GM08714 (cell line): Measurements from ENCODE around the gene ADAMTS17.
"Not testable (repeated sequence)": the region's sequence is repeated elsewhere in the genome, so short reads cannot be mapped to it uniquely, and the experiment has no call there.

Experiments
- H3K4me3 ChIP-seq: fragments of 200-500 bp; sonication (Bioruptor generic); 2 replicates; pipeline ENCODE4 v1.5.1; 2014; ENCODE audit warnings: mild to moderate bottlenecking, low read length, inconsistent platforms
- ZNF274 ChIP-seq: IDR thresholded peaks from 2 replicates; pipeline ENCODE4 v1.6.1; 2012; ENCODE audit warnings: mild to moderate bottlenecking, low read depth, low read length

The ADAMTS17 gene

GRCh38 chr15:99981191-99981647 is 360.6 kb downstream of the ADAMTS17 start:
- H3K4me3 ChIP-seq: no peak overlapping the region
- TF ChIP-seq ZNF274: no peak

- no peak for TF ChIP-seq ZNF274
- no peak overlapping the region for H3K4me3 ChIP-seq
Observed at GRCh38 chr15:99980752-99981151, 361.0 kb downstream of the ADAMTS17 start.

- not testable (repeated sequence) for H3K4me3 ChIP-seq
Observed at GRCh38 chr15:99979886-99980285, 361.9 kb downstream of the ADAMTS17 start.

GRCh38 chr15:99979371-99979770 is 362.4 kb downstream of the ADAMTS17 start:
- H3K4me3 ChIP-seq: no peak overlapping the region
- TF ChIP-seq ZNF274: no peak

- no peak overlapping the region for H3K4me3 ChIP-seq
- no peak for TF ChIP-seq ZNF274
Observed at GRCh38 chr15:99978426-99978825, 363.3 kb downstream of the ADAMTS17 start.

- no peak for TF ChIP-seq ZNF274
Observed at GRCh38 chr15:99977929-99978328, 363.8 kb downstream of the ADAMTS17 start.

GRCh38 chr15:99976811-99977271 is 364.9 kb downstream of the ADAMTS17 start:
- TF ChIP-seq ZNF274: no peak
- no peak overlapping the region for H3K4me3 ChIP-seq

More at GRCh38 chr15:99977929-99978328, 363.8 kb downstream of the ADAMTS17 start:
- H3K4me3 ChIP-seq: no peak overlapping the region

- no peak for TF ChIP-seq ZNF274
- no peak overlapping the region for H3K4me3 ChIP-seq
Observed at GRCh38 chr15:99976000-99976399, 365.8 kb downstream of the ADAMTS17 start.

GRCh38 chr15:99974246-99974645 is 367.5 kb downstream of the ADAMTS17 start:
- TF ChIP-seq ZNF274: no peak
- H3K4me3 ChIP-seq: no peak overlapping the region

- TF ChIP-seq ZNF274: no peak
- H3K4me3 ChIP-seq: no peak overlapping the region
Observed at GRCh38 chr15:99973351-99973750, 368.4 kb downstream of the ADAMTS17 start.

GRCh38 chr15:99970891-99971430 is 370.8 kb downstream of the ADAMTS17 start:
- H3K4me3 ChIP-seq: no peak overlapping the region
- no peak for TF ChIP-seq ZNF274

GRCh38 chr15:99969261-99969920 is 372.4 kb downstream of the ADAMTS17 start:
- no peak for TF ChIP-seq ZNF274
- no peak overlapping the region for H3K4me3 ChIP-seq

GRCh38 chr15:99967841-99968371 is 373.9 kb downstream of the ADAMTS17 start:
- no peak overlapping the region for H3K4me3 ChIP-seq
- TF ChIP-seq ZNF274: no peak

GRCh38 chr15:99966815-99967214 is 375.0 kb downstream of the ADAMTS17 start:
- no peak overlapping the region for H3K4me3 ChIP-seq
- TF ChIP-seq ZNF274: no peak

GRCh38 chr15:99965376-99965775 is 376.4 kb downstream of the ADAMTS17 start:
- TF ChIP-seq ZNF274: no peak
- no peak overlapping the region for H3K4me3 ChIP-seq
